K562 (cell line): Measurements from ENCODE around the gene SLC46A3. TPM values are rescaled to one million over a fixed set of nuclear protein-coding genes. Genes with fewer than 3 reads are reported as not detected.

Experiments
- ETV1 ChIP-seq: fragments of 450-650 bp; conservative IDR thresholded peaks from 2 replicates; pipeline ENCODE4 v1.6.1; 2016; ENCODE audit warnings: missing genetic modification characterization, control low read depth, low read depth, missing compliant biosample characterization
- L3MBTL2 ChIP-seq: fragments of 450-650 bp; IDR thresholded peaks from 2 replicates; pipeline ENCODE4 v1.6.1; 2016; ENCODE audit warnings: mild to moderate bottlenecking, moderate library complexity
- polyA plus RNA-seq, 8 experiments: library from polyadenylated mRNA; depleted of rRNA in 4 of 8; stranded (reverse) in 5 of 8; unstranded in 3 of 8; fragments of >200 nt; fragmentation: Nextera tagmentation in 2 of 8; fragmentation: Illumina TruSeq in 1 of 8; extraction: Ambion mirVana in 2 of 8; extraction: Trizol in 1 of 8; gene quantifications; 2 replicates each; pipeline versions ENCODE4 v1.2.1 to v1.2.3, GENCODE V29; 2011 to 2014; ENCODE audit warnings: inconsistent platforms in 1 of 8, missing spikeins in 1 of 8
- total RNA-seq, 7 experiments: library from RNA; depleted of rRNA in 6 of 7; stranded (reverse); fragments of >200 nt in 6 of 7; fragmentation: Illumina TruSeq in 2 of 7; extraction: Trizol in 2 of 7; gene quantifications; 2 replicates each; pipeline versions ENCODE4 v1.2.1 to v1.2.3, GENCODE V29; 2011 to 2021; ENCODE audit warnings: low replicate concordance in 1 of 7
- TF ChIP-seq, protein P1 (sequence below): fragments of 450-650 bp; IDR thresholded peaks from 2 replicates; pipeline ENCODE4 v1.6.1; 2016; ENCODE audit warnings: low read depth
- TF ChIP-seq, protein P2 (sequence below), 3 experiments: fragments of 200-800 bp in 1 of 3; fragments of 250-450 bp in 1 of 3; fragments of 450-650 bp in 1 of 3; sonication (Bioruptor Pico) in 1 of 3; sonication (Bioruptor generic) in 1 of 3; formaldehyde crosslinking in 1 of 3; IDR thresholded peaks; 2 replicates each; pipeline versions ENCODE4 v1.6.1 to v1.8.0; 2016 to 2022; ENCODE audit warnings: mild to moderate bottlenecking in 2 of 3, missing genetic modification characterization in 2 of 3, missing compliant biosample characterization in 1 of 3, moderate library complexity in 1 of 3
- TF ChIP-seq, protein P3 (sequence below), 2 experiments: fragments of 450-650 bp; IDR thresholded peaks; 2 replicates each; pipeline ENCODE4 v1.6.1; 2018; ENCODE audit warnings: mild to moderate bottlenecking in 2 of 2, low read depth in 1 of 2; ENCODE audit not compliant: partially characterized antibody in 2 of 2
- TF ChIP-seq, protein P4 (sequence below), 3 experiments: IDR thresholded peaks in 2 of 3; conservative IDR thresholded peaks in 1 of 3; 2 replicates each; pipeline ENCODE4 v1.5.1; 2011 to 2012; ENCODE audit warnings: low read length in 3 of 3, mild to moderate bottlenecking in 3 of 3, control low read depth in 2 of 3, improper control_type of control experiment in 1 of 3, inconsistent platforms in 1 of 3, low read depth in 1 of 3, mixed read lengths in 1 of 3, moderate library complexity in 1 of 3; ENCODE audit not compliant: insufficient read depth in 2 of 3

SLC46A3 gene
- total and polyA plus RNA-seq, 9 of the 15 experiments (the other 6 are each of a cell fraction or from before 2014, with no cell fraction given), result 0.14 to 1.2 (median 0.51) TPM

DNA sequence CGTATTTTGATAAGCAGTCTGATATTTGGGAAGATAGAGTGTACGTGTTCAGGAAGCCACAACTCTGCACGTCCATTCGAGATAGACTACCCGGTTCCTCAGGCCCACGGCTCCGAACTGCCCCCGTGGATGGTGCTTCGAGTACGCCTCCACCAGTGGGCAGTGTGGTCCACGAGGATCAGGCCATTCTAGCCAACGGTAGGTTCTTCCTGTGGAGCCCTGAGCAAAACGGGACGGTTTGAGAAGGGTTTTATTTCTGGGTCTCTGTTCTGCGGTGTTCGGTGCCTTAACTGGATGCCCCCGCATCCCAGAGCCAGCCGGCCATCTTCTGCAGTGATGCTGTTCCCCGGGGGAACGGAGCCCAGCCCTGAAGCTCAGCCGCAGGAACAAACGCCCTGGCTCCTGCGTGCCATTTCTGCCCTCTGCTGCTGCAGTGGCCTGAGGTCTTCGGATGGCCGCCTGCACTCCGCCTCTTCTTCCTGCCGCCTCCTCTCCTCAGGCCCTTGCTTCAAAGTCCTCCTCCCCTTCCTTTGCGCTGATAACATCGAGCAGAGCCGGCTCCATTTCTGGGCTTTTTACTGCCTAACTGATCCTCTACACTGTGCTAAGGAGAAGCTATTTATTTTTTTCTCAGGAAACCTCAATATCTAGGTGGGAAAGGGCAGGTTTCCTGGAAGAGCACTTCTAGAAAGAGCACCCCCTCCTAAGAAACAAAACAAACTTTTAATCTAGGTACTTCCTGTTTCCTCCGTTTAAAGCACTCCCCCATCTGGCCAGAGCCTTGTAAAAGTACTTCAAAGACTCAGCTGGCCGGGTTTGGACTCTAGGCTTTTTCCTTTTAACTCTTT, 36.2 kb upstream of the SLC46A3 start (continued):
- TF ChIP-seq, protein P1, sequence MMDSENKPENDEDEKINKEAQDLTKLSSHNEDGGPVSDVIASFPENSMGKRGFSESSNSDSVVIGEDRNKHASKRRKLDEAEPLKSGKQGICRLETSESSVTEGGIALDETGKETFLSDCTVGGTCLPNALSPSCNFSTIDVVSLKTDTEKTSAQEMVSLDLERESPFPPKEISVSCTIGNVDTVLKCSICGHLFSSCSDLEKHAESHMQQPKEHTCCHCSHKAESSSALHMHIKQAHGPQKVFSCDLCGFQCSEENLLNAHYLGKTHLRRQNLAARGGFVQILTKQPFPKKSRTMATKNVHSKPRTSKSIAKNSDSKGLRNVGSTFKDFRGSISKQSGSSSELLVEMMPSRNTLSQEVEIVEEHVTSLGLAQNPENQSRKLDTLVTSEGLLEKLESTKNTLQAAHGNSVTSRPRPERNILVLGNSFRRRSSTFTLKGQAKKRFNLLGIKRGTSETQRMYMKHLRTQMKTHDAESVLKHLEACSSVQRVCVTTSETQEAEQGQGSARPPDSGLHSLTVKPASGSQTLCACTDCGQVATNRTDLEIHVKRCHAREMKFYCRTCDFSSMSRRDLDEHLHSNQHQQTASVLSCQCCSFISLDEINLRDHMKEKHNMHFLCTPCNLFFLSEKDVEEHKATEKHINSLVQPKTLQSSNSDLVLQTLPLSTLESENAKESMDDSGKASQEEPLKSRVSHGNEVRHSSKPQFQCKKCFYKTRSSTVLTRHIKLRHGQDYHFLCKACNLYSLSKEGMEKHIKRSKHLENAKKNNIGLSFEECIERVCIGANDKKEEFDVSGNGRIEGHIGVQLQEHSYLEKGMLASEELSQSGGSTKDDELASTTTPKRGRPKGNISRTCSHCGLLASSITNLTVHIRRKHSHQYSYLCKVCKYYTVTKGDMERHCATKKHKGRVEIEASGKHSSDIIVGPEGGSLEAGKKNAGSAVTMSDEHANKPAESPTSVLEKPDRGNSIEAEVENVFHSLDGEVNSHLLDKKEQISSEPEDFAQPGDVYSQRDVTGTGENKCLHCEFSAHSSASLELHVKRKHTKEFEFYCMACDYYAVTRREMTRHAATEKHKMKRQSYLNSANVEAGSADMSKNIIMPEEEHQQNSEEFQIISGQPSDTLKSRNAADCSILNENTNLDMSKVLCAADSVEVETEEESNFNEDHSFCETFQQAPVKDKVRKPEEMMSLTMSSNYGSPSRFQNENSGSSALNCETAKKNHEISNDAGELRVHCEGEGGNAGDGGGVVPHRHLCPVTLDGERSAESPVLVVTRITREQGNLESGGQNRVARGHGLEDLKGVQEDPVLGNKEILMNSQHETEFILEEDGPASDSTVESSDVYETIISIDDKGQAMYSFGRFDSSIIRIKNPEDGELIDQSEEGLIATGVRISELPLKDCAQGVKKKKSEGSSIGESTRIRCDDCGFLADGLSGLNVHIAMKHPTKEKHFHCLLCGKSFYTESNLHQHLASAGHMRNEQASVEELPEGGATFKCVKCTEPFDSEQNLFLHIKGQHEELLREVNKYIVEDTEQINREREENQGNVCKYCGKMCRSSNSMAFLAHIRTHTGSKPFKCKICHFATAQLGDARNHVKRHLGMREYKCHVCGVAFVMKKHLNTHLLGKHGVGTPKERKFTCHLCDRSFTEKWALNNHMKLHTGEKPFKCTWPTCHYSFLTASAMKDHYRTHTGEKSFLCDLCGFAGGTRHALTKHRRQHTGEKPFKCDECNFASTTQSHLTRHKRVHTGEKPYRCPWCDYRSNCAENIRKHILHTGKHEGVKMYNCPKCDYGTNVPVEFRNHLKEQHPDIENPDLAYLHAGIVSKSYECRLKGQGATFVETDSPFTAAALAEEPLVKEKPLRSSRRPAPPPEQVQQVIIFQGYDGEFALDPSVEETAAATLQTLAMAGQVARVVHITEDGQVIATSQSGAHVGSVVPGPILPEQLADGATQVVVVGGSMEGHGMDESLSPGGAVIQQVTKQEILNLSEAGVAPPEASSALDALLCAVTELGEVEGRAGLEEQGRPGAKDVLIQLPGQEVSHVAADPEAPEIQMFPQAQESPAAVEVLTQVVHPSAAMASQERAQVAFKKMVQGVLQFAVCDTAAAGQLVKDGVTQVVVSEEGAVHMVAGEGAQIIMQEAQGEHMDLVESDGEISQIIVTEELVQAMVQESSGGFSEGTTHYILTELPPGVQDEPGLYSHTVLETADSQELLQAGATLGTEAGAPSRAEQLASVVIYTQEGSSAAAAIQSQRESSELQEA, result no peak
- TF ChIP-seq, protein P2, sequence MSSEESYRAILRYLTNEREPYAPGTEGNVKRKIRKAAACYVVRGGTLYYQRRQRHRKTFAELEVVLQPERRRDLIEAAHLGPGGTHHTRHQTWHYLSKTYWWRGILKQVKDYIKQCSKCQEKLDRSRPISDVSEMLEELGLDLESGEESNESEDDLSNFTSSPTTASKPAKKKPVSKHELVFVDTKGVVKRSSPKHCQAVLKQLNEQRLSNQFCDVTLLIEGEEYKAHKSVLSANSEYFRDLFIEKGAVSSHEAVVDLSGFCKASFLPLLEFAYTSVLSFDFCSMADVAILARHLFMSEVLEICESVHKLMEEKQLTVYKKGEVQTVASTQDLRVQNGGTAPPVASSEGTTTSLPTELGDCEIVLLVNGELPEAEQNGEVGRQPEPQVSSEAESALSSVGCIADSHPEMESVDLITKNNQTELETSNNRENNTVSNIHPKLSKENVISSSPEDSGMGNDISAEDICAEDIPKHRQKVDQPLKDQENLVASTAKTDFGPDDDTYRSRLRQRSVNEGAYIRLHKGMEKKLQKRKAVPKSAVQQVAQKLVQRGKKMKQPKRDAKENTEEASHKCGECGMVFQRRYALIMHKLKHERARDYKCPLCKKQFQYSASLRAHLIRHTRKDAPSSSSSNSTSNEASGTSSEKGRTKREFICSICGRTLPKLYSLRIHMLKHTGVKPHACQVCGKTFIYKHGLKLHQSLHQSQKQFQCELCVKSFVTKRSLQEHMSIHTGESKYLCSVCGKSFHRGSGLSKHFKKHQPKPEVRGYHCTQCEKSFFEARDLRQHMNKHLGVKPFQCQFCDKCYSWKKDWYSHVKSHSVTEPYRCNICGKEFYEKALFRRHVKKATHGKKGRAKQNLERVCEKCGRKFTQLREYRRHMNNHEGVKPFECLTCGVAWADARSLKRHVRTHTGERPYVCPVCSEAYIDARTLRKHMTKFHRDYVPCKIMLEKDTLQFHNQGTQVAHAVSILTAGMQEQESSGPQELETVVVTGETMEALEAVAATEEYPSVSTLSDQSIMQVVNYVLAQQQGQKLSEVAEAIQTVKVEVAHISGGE (CRISPR knock-in tag; IDR thresholded peaks at IDR 0.05), result 0 out of 6 replicates have a peak, but pooled peaks of 1 of the 3 experiments have one; percentile 35
- TF ChIP-seq L3MBTL2 (peak; percentile 47; the same call in 1 of the 2 replicates), ETV1 (0 out of 2 replicates have a peak, but pooled peaks have one; percentile 6)
- TF ChIP-seq, protein P3, sequence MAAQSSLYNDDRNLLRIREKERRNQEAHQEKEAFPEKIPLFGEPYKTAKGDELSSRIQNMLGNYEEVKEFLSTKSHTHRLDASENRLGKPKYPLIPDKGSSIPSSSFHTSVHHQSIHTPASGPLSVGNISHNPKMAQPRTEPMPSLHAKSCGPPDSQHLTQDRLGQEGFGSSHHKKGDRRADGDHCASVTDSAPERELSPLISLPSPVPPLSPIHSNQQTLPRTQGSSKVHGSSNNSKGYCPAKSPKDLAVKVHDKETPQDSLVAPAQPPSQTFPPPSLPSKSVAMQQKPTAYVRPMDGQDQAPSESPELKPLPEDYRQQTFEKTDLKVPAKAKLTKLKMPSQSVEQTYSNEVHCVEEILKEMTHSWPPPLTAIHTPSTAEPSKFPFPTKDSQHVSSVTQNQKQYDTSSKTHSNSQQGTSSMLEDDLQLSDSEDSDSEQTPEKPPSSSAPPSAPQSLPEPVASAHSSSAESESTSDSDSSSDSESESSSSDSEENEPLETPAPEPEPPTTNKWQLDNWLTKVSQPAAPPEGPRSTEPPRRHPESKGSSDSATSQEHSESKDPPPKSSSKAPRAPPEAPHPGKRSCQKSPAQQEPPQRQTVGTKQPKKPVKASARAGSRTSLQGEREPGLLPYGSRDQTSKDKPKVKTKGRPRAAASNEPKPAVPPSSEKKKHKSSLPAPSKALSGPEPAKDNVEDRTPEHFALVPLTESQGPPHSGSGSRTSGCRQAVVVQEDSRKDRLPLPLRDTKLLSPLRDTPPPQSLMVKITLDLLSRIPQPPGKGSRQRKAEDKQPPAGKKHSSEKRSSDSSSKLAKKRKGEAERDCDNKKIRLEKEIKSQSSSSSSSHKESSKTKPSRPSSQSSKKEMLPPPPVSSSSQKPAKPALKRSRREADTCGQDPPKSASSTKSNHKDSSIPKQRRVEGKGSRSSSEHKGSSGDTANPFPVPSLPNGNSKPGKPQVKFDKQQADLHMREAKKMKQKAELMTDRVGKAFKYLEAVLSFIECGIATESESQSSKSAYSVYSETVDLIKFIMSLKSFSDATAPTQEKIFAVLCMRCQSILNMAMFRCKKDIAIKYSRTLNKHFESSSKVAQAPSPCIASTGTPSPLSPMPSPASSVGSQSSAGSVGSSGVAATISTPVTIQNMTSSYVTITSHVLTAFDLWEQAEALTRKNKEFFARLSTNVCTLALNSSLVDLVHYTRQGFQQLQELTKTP (IDR thresholded peaks at IDR 0.05; ENCODE audit: low read depth in 1 of 2, partially characterized antibody in 2 of 2), result no peak
- TF ChIP-seq, protein P4, sequence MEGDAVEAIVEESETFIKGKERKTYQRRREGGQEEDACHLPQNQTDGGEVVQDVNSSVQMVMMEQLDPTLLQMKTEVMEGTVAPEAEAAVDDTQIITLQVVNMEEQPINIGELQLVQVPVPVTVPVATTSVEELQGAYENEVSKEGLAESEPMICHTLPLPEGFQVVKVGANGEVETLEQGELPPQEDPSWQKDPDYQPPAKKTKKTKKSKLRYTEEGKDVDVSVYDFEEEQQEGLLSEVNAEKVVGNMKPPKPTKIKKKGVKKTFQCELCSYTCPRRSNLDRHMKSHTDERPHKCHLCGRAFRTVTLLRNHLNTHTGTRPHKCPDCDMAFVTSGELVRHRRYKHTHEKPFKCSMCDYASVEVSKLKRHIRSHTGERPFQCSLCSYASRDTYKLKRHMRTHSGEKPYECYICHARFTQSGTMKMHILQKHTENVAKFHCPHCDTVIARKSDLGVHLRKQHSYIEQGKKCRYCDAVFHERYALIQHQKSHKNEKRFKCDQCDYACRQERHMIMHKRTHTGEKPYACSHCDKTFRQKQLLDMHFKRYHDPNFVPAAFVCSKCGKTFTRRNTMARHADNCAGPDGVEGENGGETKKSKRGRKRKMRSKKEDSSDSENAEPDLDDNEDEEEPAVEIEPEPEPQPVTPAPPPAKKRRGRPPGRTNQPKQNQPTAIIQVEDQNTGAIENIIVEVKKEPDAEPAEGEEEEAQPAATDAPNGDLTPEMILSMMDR (IDR thresholded peaks at IDR 0.05 in 2 of 3, conservative IDR thresholded peaks at IDR 0.05 in 1 of 3; ENCODE audit: insufficient read depth in 2 of 3, low read depth in 1 of 3, low read length in 3 of 3), result peak; percentile 8 to 27 (median 12); a peak in 1 of 6 replicates
